GM18951 (cell line): ENCODE measurements around the gene CIC.

Experiments used
- POLR2A ChIP-seq: IDR thresholded peaks from 4 replicates; pipeline ENCODE4 v1.6.1; 2011; ENCODE audit warnings: mild to moderate bottlenecking; ENCODE audit not compliant: insufficient read length, insufficient read depth; ENCODE audit errors: extremely low read depth
- in situ Hi-C: fragments of 300-500 bp; cut with MboI; formaldehyde crosslinking; loops from one replicate; pipeline ENCODE4 v1.12.0; 2022; ENCODE audit warnings: low sequenced_read_pairs, mixed read lengths, inconsistent platforms; ENCODE audit not compliant: unreplicated experiment

The CIC gene

DNA sequence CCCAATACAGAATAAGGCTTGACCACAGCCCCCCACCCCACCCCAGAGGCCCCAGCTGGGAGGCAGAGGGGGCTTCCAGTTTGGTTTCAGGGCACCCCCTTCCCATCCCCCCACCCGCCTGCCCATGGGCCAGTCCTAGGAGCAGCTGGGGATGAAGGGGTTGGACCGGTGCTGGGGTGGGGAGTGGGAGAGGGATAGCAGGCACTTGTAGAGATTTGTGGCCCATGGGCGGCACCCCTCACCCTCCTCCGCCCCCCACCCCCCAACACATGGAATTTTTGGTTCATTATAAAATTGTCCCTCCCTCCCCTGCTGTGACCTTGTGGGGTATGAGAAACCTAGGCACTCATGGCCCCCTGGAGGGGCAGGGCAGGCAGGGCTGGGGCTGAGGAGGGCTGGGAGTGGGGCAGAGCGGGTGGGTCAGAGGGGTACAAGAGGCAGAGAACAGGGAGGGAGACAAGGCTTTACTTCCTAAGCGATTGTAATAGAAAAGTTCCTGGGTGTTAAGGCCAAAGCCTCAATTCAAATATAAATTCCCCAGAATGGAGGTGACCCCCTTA, 21.3 kb upstream of the CIC start:
- TF ChIP-seq POLR2A: no peak
- in situ Hi-C loops: no loop called here

GRCh38 chr19:42248270-42249148, 20.5 kb upstream of the CIC start:
- in situ Hi-C loops: no loop called here
- no peak for TF ChIP-seq POLR2A

DNA sequence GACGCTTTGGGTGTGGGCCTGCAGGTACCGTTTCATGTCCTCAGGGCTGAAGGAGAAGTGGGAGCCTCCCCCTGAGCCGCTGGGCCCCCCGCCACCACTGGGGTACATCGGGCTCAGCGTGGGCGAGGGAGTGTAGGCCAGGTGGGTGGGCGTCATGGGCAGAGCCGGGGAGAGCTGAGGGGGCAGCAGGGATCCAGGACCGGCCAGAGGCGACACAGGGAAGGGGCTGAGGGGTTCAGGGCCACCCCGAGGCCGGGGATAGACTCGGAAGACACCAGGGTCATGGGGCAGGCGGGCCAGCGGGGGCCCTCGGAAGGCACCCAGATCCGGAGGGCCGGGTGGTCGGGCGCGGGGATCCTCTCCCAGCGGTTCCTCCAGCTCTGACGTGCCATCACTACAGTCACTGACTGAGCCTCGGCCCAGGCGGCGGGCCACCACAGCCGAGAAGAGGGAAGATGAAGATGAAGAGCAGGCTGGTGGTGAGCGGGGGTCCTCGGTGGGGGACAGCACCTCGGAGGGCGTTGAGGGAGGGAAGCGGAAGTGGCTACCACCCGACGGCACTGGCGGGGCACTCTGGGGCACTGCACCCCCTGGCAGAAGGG, 19.8 kb upstream of the CIC start:
- no peak for TF ChIP-seq POLR2A
- in situ Hi-C loops: no loop called here

DNA sequence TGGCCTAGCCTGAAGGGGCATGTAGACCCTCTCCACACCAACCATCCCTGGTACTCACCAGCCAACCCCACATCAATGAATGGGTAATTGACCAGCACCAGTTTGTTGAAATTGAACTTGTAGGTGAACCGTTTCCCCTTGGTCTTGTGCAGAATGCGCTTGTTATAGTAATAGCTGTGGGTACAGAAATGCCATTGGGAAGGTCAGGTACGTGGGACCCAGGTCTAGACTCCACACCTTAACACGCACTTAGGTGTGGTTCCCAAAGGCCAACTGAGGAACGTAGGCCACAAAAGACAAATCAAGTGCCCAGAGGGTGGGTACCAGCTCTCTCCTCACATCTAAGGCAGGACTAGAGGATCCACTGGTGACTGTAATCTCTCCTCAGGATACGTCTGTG, 19.3 kb upstream of the CIC start:
- TF ChIP-seq POLR2A: no peak
- in situ Hi-C loops: no loop called here

GRCh38 chr19:42250183-42250665, 18.8 kb upstream of the CIC start:
- no peak for TF ChIP-seq POLR2A
- in situ Hi-C loops: no loop called here

DNA sequence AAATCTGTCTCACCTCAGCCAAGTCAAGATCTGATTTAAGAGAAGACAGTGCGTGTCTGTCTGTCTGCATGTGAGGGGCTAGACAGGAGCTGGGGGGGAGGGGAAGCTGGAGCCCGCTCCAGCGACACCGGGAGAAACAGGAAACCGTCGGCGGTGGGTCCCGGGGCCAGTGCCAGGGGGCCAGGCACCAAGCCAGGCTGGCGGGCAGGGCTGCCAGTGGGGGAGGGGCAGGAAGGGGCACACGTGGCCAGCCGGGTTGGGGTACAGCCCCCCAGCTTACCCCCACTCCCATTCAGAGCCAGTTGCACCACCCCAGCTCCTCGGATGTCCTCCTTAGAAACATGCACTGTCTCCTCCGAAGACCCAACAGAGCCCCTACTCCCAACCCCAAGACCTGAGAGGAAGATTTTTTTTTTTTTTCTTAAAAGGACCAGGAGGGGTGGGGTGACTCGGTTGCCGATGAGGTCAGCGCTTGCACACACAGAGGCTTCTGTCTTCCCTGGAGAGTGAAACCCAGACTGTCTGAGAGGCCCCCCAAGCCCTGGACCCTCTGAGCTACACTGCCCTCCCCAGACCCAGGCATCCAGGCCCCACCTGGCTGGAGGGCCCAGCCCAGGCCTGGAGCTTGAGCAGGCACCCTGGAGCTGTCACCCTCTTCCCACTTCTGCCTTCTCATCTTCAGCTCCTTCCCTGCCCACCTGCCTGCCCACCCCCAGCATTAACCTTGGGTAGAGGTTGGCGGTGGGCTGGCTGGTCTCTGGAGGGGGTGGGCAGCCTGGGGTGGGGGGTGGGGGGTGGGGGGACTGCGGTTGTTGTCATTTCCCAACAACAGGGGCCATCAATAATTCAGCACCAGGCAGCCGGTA, 18.2 kb upstream of the CIC start:
- in situ Hi-C loops: no loop called here
- TF ChIP-seq POLR2A: no peak

DNA sequence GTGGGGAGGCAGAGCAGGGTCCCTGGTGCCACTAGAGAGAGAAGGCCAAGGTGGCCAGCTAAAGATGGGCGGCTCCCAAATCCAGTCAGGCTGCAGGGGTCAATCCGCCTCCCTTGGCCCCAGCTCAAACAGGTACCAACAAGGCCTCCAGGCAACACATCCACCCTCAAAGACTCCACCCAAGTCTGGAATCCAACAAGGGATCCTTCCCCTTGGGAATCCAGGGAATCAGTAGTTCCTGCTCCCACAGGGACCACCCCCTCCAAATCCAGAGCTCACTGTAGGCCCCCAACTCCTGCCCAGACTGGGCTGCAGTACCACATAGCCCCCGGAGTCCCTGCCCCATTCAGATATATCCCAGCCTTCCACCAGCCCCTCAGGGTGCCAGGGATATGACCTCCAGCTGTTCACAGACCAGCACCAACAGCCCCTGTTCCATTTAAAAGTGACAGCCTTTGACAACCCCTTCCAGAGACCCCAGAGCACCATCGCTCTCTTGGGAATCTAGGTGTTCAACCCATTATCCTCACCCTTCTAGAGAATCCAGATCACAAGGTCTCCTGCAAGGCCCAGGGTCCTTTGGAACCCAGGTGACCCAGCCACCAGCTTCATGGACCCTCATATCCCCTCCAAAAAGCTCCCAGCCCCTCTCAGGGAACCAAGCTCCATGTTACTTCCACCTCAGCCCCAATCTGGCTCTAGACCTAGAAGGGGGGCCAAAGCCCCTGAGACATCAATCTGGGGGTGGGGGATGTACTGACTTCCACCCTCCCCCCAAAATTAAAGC, 17.3 kb upstream of the CIC start:
- in situ Hi-C loops: no loop called here
- no peak for TF ChIP-seq POLR2A

- TF ChIP-seq POLR2A: no peak
- in situ Hi-C loops: no loop called here
Measured at GRCh38 chr19:42252365-42253244, 16.4 kb upstream of the CIC start.

DNA sequence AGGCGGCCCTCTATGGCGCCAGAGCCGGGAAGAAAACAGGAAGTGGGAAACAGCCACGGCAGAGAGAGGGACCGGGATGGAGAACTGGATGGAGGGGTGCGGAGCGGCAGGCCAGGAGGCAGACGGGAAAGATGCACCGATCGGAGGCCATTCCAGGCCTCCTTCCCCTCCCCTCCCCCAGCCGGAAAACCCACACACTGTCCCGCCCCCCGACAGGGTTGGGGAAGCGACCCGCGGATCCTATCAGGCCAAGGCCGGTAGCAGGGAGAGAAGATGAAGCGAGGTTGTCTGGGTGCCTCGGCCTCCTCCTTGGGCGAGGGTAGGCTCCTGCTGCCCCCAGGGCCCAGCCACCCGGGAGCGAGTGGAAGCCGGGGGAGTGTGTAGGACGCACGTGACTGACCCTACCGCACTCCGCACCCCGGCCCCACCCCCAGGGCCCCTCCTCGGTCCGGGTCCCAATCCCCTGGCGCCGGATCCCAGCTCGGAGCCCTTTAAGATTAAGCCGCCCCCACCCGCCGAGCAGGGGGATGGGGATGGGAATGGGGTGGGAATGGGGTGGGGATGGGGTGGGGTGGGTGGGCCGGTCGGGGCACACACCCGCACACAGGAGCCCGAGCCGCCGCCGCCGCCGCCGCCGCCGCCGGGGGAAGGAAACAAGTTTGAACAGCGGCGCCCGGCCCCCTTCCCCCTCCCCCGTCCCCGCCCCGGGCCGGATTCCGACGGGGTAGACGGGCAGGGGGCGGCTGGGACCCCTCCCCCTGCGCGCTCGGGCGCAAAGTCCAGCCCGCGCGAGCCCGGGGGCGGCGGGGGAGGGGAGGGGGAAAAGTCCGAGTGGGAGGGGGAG, 15.6 kb upstream of the CIC start:
- in situ Hi-C loops: no loop called here
- peak; percentile 58 for TF ChIP-seq POLR2A

GRCh38 chr19:42254089-42254849, 14.8 kb upstream of the CIC start:
- TF ChIP-seq POLR2A: no peak
- in situ Hi-C loops: no loop called here
